Hepatocyte (in vitro differentiated cells): Measurements from ENCODE around the gene EWSR1. TPM values are rescaled to one million over a fixed set of nuclear protein-coding genes. Genes with fewer than 3 reads are reported as not detected.

Experiments used
- DNase-seq: peaks from one replicate; pipeline ENCODE4 v3.0.0-alpha.2; 2016; ENCODE audit warnings: low spot score
- H2AFZ ChIP-seq: fragments of 200-600 bp; sonication (generic); 2 replicates; pipeline ENCODE4 v1.6.0; 2016; ENCODE audit warnings: antibody characterized with exemption, mild to moderate bottlenecking
- H3K27ac ChIP-seq: fragments of 200-600 bp; sonication (generic); 2 replicates; pipeline ENCODE4 v1.5.1; 2016; ENCODE audit warnings: mild to moderate bottlenecking
- H3K27me3 ChIP-seq: fragments of 200-600 bp; sonication (generic); 2 replicates; pipeline ENCODE4 v1.6.1; 2016
- H3K36me3 ChIP-seq: fragments of 200-600 bp; sonication (generic); replicated peaks from 2 replicates; pipeline ENCODE4 v1.5.1; 2016; ENCODE audit warnings: low read depth; ENCODE audit not compliant: insufficient read depth
- H3K4me1 ChIP-seq: fragments of 200-600 bp; sonication (generic); 2 replicates; pipeline ENCODE4 v1.5.1; 2016; ENCODE audit warnings: mild to moderate bottlenecking, moderate library complexity; ENCODE audit not compliant: insufficient read depth
- H3K4me2 ChIP-seq: fragments of 200-600 bp; sonication (generic); 2 replicates; pipeline ENCODE4 v1.6.0; 2016
- H3K4me3 ChIP-seq: fragments of 200-600 bp; sonication (generic); 2 replicates; pipeline ENCODE4 v1.5.1; 2016; ENCODE audit warnings: mild to moderate bottlenecking
- H3K79me2 ChIP-seq: fragments of 200-600 bp; sonication (generic); 2 replicates; pipeline ENCODE4 v1.6.0; 2017; ENCODE audit warnings: mild to moderate bottlenecking
- H3K9me2 ChIP-seq: fragments of 200-600 bp; sonication (generic); replicated peaks from 2 replicates; pipeline ENCODE4 v1.6.0; 2017; ENCODE audit warnings: mild to moderate bottlenecking; ENCODE audit not compliant: insufficient read depth
- H3K9me3 ChIP-seq: fragments of 200-600 bp; sonication (generic); 2 replicates; pipeline ENCODE4 v1.5.1; 2016; ENCODE audit warnings: low read depth, mild to moderate bottlenecking
- H4K20me1 ChIP-seq: fragments of 200-600 bp; sonication (generic); 2 replicates; pipeline ENCODE4 v1.6.0; 2016; ENCODE audit warnings: mild to moderate bottlenecking; ENCODE audit not compliant: insufficient read depth, poor library complexity, severe bottlenecking
- EZH2 ChIP-seq: fragments of 200-600 bp; sonication (generic); IDR thresholded peaks from 2 replicates; pipeline ENCODE4 v1.6.1; 2016; ENCODE audit warnings: antibody characterized with exemption, mild to moderate bottlenecking, borderline replicate concordance
- EZH2phosphoT487 ChIP-seq: fragments of 200-600 bp; sonication (generic); IDR thresholded peaks from one replicate; pipeline ENCODE4 v1.6.1; 2018; ENCODE audit warnings: antibody characterized with exemption, mild to moderate bottlenecking, low read depth, moderate library complexity; ENCODE audit not compliant: unreplicated experiment, severe bottlenecking
- WGBS: methylation state at CpG from one replicate; pipeline ENCODE4 v1.1.6; 2016; ENCODE audit warnings: low lambda C conversion rate; ENCODE audit errors: missing lambda C conversion rate; 5-methylcytosine and 5-hydroxymethylcytosine counted together
- polyA plus RNA-seq: library from polyadenylated mRNA; unstranded; fragments of >200 nt; fragmentation: Nextera tagmentation; extraction: Ambion mirVana; gene quantifications from 2 replicates; pipeline ENCODE4 v1.2.1, GENCODE V29; 2016
- total RNA-seq: library from RNA; depleted of rRNA; stranded (reverse); fragments of >200 nt; gene quantifications from 2 replicates; pipeline ENCODE4 v1.2.3, GENCODE V29; 2014
- TF ChIP-seq, protein P1 (sequence below): fragments of 200-600 bp; sonication (generic); IDR thresholded peaks from 2 replicates; pipeline ENCODE4 v1.5.1; 2016; ENCODE audit warnings: antibody characterized with exemption, mild to moderate bottlenecking; ENCODE audit not compliant: poor library complexity

Gene EWSR1
- total and polyA plus RNA-seq, 2 experiments from 2014 or later, result 161 to 269 TPM

DNA sequence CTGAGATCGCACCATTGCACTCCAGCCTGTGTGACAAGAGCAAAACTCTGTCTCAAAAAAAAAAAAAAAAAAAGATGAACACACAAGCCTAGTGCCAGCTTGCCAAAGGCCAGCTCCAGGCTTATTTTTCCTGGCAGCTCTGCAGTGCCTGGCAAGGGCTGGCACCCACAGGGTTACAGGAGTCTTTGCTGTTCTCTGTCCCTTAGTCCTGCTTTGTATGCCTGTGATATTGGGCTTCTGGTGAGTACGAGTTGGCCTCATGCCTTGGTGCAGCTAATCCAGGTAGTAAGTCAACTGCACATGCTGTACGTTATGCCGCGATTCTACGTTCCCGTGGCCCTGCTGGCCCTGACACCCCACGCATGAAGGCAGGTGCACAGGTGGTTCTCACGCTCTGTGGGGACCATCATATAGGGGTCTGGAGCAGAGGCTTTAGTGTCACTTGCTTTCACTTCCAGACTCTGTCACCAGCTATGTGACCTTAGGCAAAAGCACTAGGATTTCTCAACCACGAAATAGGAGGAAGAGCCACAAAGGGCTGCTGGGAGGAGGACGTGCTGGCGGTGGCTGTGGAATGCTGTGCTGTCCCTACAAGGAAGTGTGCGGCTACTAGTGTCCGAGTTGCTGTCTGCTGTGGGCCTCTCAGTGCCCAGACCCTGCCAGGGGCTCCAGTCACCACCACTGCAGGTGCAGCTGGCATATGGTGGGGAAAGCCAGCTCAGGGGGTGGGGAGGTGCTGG lies 68.9 kb downstream of the EWSR1 start:
- Histone ChIP-seq H3K9me2 (no peaks in the 10 kb centered on the region), H3K27ac (no peak overlapping the region), H4K20me1 (no peaks in the 10 kb centered on the region), H3K4me2 (no peak overlapping the region), H3K4me3 (no peak overlapping the region), H3K27me3 (no peaks in the 10 kb centered on the region), H2AFZ (no peak overlapping the region), H3K9me3 (no peaks in the 10 kb centered on the region), H3K36me3 (no peaks in the 10 kb centered on the region), H3K4me1 (no peaks in the 10 kb centered on the region), H3K79me2 (no peaks in the 10 kb centered on the region)
- no peak for DNase-seq
- TF ChIP-seq, protein P1, sequence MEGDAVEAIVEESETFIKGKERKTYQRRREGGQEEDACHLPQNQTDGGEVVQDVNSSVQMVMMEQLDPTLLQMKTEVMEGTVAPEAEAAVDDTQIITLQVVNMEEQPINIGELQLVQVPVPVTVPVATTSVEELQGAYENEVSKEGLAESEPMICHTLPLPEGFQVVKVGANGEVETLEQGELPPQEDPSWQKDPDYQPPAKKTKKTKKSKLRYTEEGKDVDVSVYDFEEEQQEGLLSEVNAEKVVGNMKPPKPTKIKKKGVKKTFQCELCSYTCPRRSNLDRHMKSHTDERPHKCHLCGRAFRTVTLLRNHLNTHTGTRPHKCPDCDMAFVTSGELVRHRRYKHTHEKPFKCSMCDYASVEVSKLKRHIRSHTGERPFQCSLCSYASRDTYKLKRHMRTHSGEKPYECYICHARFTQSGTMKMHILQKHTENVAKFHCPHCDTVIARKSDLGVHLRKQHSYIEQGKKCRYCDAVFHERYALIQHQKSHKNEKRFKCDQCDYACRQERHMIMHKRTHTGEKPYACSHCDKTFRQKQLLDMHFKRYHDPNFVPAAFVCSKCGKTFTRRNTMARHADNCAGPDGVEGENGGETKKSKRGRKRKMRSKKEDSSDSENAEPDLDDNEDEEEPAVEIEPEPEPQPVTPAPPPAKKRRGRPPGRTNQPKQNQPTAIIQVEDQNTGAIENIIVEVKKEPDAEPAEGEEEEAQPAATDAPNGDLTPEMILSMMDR, result no peak
- TF ChIP-seq EZH2phosphoT487, result no peak
- no peak for TF ChIP-seq EZH2
- 91% methylated on average over 14 of the region's 14 CpGs for WGBS

DNA sequence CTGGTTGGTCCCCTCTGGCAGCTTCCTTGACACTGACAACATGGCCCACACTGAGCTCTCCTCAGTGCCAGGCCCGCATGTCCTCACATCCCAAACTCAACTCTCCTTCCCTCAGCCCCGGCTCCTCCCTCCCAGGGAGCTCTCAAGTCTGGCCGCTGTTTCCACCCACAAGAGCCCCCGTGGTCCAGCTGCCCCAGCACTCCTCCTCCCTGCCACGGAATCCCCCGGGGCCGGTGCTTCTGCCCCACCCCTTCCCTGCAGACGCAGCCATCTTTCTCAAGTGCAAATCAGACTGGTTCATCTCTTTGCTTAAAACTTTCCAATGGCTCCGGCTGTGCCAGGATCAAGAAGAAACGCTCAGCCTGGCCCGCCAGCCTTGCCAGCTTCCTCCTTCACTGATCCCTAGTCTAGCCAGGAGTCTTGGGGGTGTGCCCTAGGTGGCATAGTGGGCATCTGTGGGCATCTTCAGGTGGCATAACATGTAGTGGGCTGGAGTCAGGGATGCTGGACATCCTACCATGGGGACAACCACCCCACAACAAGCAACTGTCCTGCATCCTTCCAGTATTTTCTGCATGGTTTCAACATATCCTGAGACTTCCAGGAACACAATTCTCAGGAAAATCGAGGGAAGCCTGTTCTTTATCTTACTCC lies 69.7 kb downstream of the EWSR1 start:
- H3K79me2 ChIP-seq, result no peaks in the 10 kb centered on the region
- TF ChIP-seq EZH2 (no peak), EZH2phosphoT487 (no peak)
- TF ChIP-seq, protein P1, result no peak
- H3K36me3 ChIP-seq, result no peaks in the 10 kb centered on the region
- no peaks in the 10 kb centered on the region for H3K9me2 ChIP-seq
- WGBS, result 86% methylated on average over 12 of the region's 12 CpGs
- no peak overlapping the region for H3K4me2 ChIP-seq
- no peak for DNase-seq
- H3K4me1 ChIP-seq, result no peaks in the 10 kb centered on the region
- H3K4me3 ChIP-seq, result no peak overlapping the region
- no peaks in the 10 kb centered on the region for H4K20me1 ChIP-seq
- H3K27me3 ChIP-seq, result no peaks in the 10 kb centered on the region
- H3K9me3 ChIP-seq, result no peaks in the 10 kb centered on the region
- H2AFZ ChIP-seq, result no peak overlapping the region
- H3K27ac ChIP-seq, result no peak overlapping the region

GRCh38 chr22:29338398-29338797 lies 70.3 kb downstream of the EWSR1 start:
- DNase-seq, result no peak
- no peak overlapping the region for H3K4me3 ChIP-seq
- H3K9me2 ChIP-seq, result no peaks in the 10 kb centered on the region
- H3K9me3 ChIP-seq, result no peaks in the 10 kb centered on the region
- H3K36me3 ChIP-seq, result no peaks in the 10 kb centered on the region
- H3K79me2 ChIP-seq, result no peaks in the 10 kb centered on the region
- H3K4me1 ChIP-seq, result no peaks in the 10 kb centered on the region
- H3K27ac ChIP-seq, result no peak overlapping the region
- H3K4me2 ChIP-seq, result no peak overlapping the region
- no peaks in the 10 kb centered on the region for H3K27me3 ChIP-seq
- no peaks in the 10 kb centered on the region for H4K20me1 ChIP-seq
- no peak for TF ChIP-seq EZH2
- no peak for TF ChIP-seq EZH2phosphoT487
- TF ChIP-seq, protein P1, result no peak
- 94% methylated on average over 6 of the region's 6 CpGs for WGBS
- no peak overlapping the region for H2AFZ ChIP-seq
